HepG2 (cell line): ENCODE results near the gene MLH1. TPM values are rescaled to one million over a fixed set of nuclear protein-coding genes. Genes with fewer than 3 reads are reported as not detected.

Experiments used
- ATAC-seq: fragments of 200-7000 bp; cut with Tn5 transposase; 3 replicates; pipeline ENCODE4 v1.9.1; 2020; ENCODE audit warnings: mild to moderate bottlenecking, moderate library complexity
- BruUV-seq: library from RNA; stranded (reverse); fragments of 400-500 nt; replicated peaks from 2 replicates; lab custom pipeline; 2021; lab: Mats Ljungman, UMichigan
- CTCF ChIA-PET: fragments of 300-600 bp; formaldehyde crosslinking; extraction: SDS; loops from one replicate; lab custom pipeline; 2021; ENCODE audit warnings: low total read pairs, inconsistent platforms, low intra/inter-chr PET ratio; lab: Yijun Ruan, JAX
- POLR2A ChIA-PET: fragments of 350-600 bp; sonication (Branson Sonifier 250); formaldehyde crosslinking; loops from one replicate; lab custom pipeline; 2020; ENCODE audit warnings: antibody characterized with exemption, inconsistent platforms; lab: Yijun Ruan, JAX
- DNase-seq: peaks from one replicate; pipeline ENCODE4 v3.0.0-alpha.2; 2015; ENCODE audit warnings: low spot score
- FAIRE-seq: peaks from 3 replicates; lab custom pipeline; 2011; peaks lifted over from hg19 to GRCh38; lab: Jason Lieb, UNC
- H2AFZ ChIP-seq: one replicate; pipeline ENCODE4 v1.6.1; 2011; ENCODE audit warnings: low read length, inconsistent platforms
- H3K27ac ChIP-seq: fragments of 300-600 bp; 3 replicates; pipeline ENCODE4 v1.8.0; 2011; ENCODE audit warnings: mixed run types, mild to moderate bottlenecking, mixed read lengths, low read length, inconsistent platforms; ENCODE audit not compliant: insufficient read depth; ENCODE audit errors: extremely low read length
- H3K27me3 ChIP-seq, 2 experiments: fragments of 200-600 bp in 1 of 2; 2 replicates in 1 of 2; 3 replicates in 1 of 2; pipeline versions ENCODE4 v1.6.0 to v1.8.0; 2011; ENCODE audit warnings: low read length in 2 of 2, mild to moderate bottlenecking in 2 of 2, moderate library complexity in 2 of 2, inconsistent platforms in 1 of 2; ENCODE audit not compliant: insufficient read depth in 2 of 2, control insufficient read depth in 1 of 2
- H3K36me3 ChIP-seq, 2 experiments: fragments of 200-600 bp in 1 of 2; replicated peaks in 1 of 2; 2 replicates in 1 of 2; 3 replicates in 1 of 2; pipeline versions ENCODE4 v1.5.1 to v1.8.0; 2011; ENCODE audit warnings: low read length in 2 of 2, inconsistent platforms in 1 of 2; ENCODE audit not compliant: insufficient read depth in 2 of 2, control insufficient read depth in 1 of 2
- H3K4me1 ChIP-seq: 2 replicates; pipeline ENCODE4 v1.5.1; 2012; ENCODE audit warnings: low read length, inconsistent platforms; ENCODE audit not compliant: insufficient read depth
- H3K4me2 ChIP-seq: 2 replicates; pipeline ENCODE4 v1.6.0; 2011; ENCODE audit warnings: low read depth, low read length, inconsistent platforms
- H3K4me3 ChIP-seq, 3 experiments: fragments of 200-600 bp in 1 of 3; sonication (generic), shearing (Covaris generic) in 1 of 3; replicated peaks in 1 of 3; 2 replicates each; pipeline ENCODE4 v1.5.1; 2011 to 2016; ENCODE audit warnings: low read length in 3 of 3, inconsistent platforms in 2 of 3, low read depth in 2 of 3, mild to moderate bottlenecking in 2 of 3, control low read depth in 1 of 3, mixed read lengths in 1 of 3; ENCODE audit not compliant: insufficient read depth in 1 of 3
- H3K79me2 ChIP-seq: one replicate; pipeline ENCODE4 v1.6.1; 2011; ENCODE audit warnings: low read length, inconsistent platforms; ENCODE audit not compliant: insufficient read depth
- H3K9ac ChIP-seq: 2 replicates; pipeline ENCODE4 v1.6.0; 2011; ENCODE audit warnings: mild to moderate bottlenecking, low read depth, low read length, inconsistent platforms; ENCODE audit not compliant: insufficient read depth
- H3K9me3 ChIP-seq: 2 replicates; pipeline ENCODE4 v1.5.1; 2012; ENCODE audit warnings: mild to moderate bottlenecking, low read length
- H4K20me1 ChIP-seq: 2 replicates; pipeline ENCODE4 v1.6.0; 2011; ENCODE audit warnings: inconsistent platforms, mild to moderate bottlenecking, low read length, moderate library complexity; ENCODE audit not compliant: insufficient read depth
- AGO2 ChIP-seq: fragments of 200-400 bp; formaldehyde crosslinking; optimal IDR thresholded peaks from 2 replicates; pipeline ENCODE3; 2017; ENCODE audit warnings: mild to moderate bottlenecking, low read depth, low read length, moderate library complexity
- ATF7 ChIP-seq, 2 experiments: fragments of 450-650 bp in 1 of 2; sonication (generic) in 1 of 2; formaldehyde crosslinking in 1 of 2; IDR thresholded peaks; 2 replicates each; pipeline versions ENCODE4 v1.4.0 to v1.6.1; 2016 to 2020; ENCODE audit warnings: antibody characterized with exemption in 1 of 2, mild to moderate bottlenecking in 1 of 2, missing genetic modification reagents in 1 of 2
- BRF2 ChIP-seq: sonication (generic); formaldehyde crosslinking; IDR thresholded peaks from 2 replicates; pipeline ENCODE4 v1.8.1; 2022; ENCODE audit warnings: mild to moderate bottlenecking, missing genetic modification reagents
- CBFB ChIP-seq: sonication (generic); formaldehyde crosslinking; IDR thresholded peaks from 2 replicates; pipeline ENCODE4 v1.4.0; 2020; ENCODE audit warnings: missing genetic modification reagents
- DNMT1 ChIP-seq: sonication (generic); formaldehyde crosslinking; IDR thresholded peaks from 2 replicates; pipeline ENCODE4 v1.5.1; 2020; ENCODE audit warnings: mild to moderate bottlenecking, missing genetic modification reagents
- ELF4 ChIP-seq: sonication (generic); formaldehyde crosslinking; IDR thresholded peaks from 2 replicates; pipeline ENCODE4 v1.5.0; 2020; ENCODE audit warnings: missing genetic modification reagents, mild to moderate bottlenecking, moderate library complexity, borderline replicate concordance
- GATAD2A ChIP-seq: IDR thresholded peaks from 2 replicates; pipeline ENCODE4 v1.6.1; 2016
- PATZ1 ChIP-seq: sonication (generic); formaldehyde crosslinking; IDR thresholded peaks from 2 replicates; pipeline ENCODE4 v1.4.0; 2020; ENCODE audit warnings: missing genetic modification reagents
- RBM22 ChIP-seq: fragments of 200-400 bp; formaldehyde crosslinking; optimal IDR thresholded peaks from 2 replicates; pipeline ENCODE3; 2017; ENCODE audit warnings: mild to moderate bottlenecking, low read length, moderate library complexity
- TCF7L2 ChIP-seq: IDR thresholded peaks from 2 replicates; pipeline ENCODE4 v1.6.1; 2011; ENCODE audit warnings: mild to moderate bottlenecking, low read depth, low read length, moderate library complexity
- ZGPAT ChIP-seq: IDR thresholded peaks from 2 replicates; pipeline ENCODE4 v1.6.1; 2016; ENCODE audit warnings: mild to moderate bottlenecking
- ZMYM2 ChIP-seq: sonication (generic); formaldehyde crosslinking; IDR thresholded peaks from 2 replicates; pipeline ENCODE4 v1.8.0; 2022; ENCODE audit warnings: mild to moderate bottlenecking, missing genetic modification reagents
- ZNF180 ChIP-seq: sonication (generic); formaldehyde crosslinking; IDR thresholded peaks from 2 replicates; pipeline ENCODE4 v1.4.0; 2020; ENCODE audit warnings: low read depth, missing genetic modification reagents, borderline replicate concordance
- ZNF205 ChIP-seq: IDR thresholded peaks from 2 replicates; pipeline ENCODE4 v1.6.1; 2018; ENCODE audit warnings: missing biosample characterization, missing genetic modification reagents
- ZNF549 ChIP-seq: sonication (generic); formaldehyde crosslinking; IDR thresholded peaks from 2 replicates; pipeline ENCODE4 v1.5.0; 2020; ENCODE audit warnings: missing genetic modification reagents
- ZNF674 ChIP-seq: sonication (generic); formaldehyde crosslinking; IDR thresholded peaks from 2 replicates; pipeline ENCODE4 v1.5.0; 2020; ENCODE audit warnings: low read depth, mild to moderate bottlenecking, missing genetic modification reagents
- in situ Hi-C: cut with HindIII; loops from 2 replicates; pipeline ENCODE4 v1.10.0; 2017; ENCODE audit warnings: low pct_unique_long_range_greater_than_20kb; ENCODE audit not compliant: extremely low pct_ligation_motif_present
- intact Hi-C: fragments of 100-400 bp; cut with micrococcal nuclease; formaldehyde crosslinking; loops from one replicate; pipeline ENCODE4 v1.10.0; 2022; ENCODE audit not compliant: unreplicated experiment
- polyA plus RNA-seq, 8 experiments: library from polyadenylated mRNA; depleted of rRNA in 3 of 8; stranded (reverse) in 7 of 8; unstranded in 1 of 8; fragments of >200 nt; fragmentation: Illumina TruSeq in 4 of 8; extraction: Trizol in 4 of 8; gene quantifications; 2 replicates each; pipeline versions ENCODE4 v1.2.1 to v1.2.3, GENCODE V29; 2011 to 2016; ENCODE audit warnings: low read depth in 4 of 8, missing spikeins in 1 of 8, mixed read lengths in 1 of 8; ENCODE audit not compliant: insufficient read depth in 1 of 8
- total RNA-seq, 5 experiments: library from RNA; depleted of rRNA; stranded (reverse); fragments of >200 nt; fragmentation: Illumina TruSeq; extraction: Trizol; gene quantifications; 2 replicates each; pipeline ENCODE4 v1.2.3, GENCODE V29; 2016; ENCODE audit warnings: low read depth in 1 of 5

Gene MLH1
- total and polyA plus RNA-seq, 2 of the 13 experiments (the other 11 are each of a cell fraction or from before 2014, with no cell fraction given): 29.5 to 70.8 TPM

GRCh38 chr3:36964331-36964730 is 29.0 kb upstream of the MLH1 start (continued):
- no peak for TF ChIP-seq ZGPAT (CRISPR knock-in tag)

GRCh38 chr3:36964817-36965216 is 28.5 kb upstream of the MLH1 start:
- intact Hi-C loops: no loop called here
- in situ Hi-C loops: loop anchor here (25.0 kb wide), 1 partner anchor 228 kb away; no protein-coding TSS in a partner anchor

More at GRCh38 chr3:36964817-36965216, 28.5 kb upstream of the MLH1 start:
- Histone ChIP-seq H3K9me3 (no peaks in the 10 kb centered on the region), H3K27me3 (no peaks in the 10 kb centered on the region), H2AFZ (no peak overlapping the region), H3K4me1 (peaks cover 4% of the 10 kb centered on the region), H3K27ac (no peak overlapping the region), H3K36me3 (no peaks in the 10 kb centered on the region), H3K9ac (no peak overlapping the region), H3K4me3 (no peak overlapping the region), H3K79me2 (no peaks in the 10 kb centered on the region), H3K4me2 (no peak overlapping the region), H4K20me1 (no peaks in the 10 kb centered on the region)
- DNase-seq (no peak), FAIRE-seq (no peak), ATAC-seq (no peak)
- BruUV-seq: no TSS peak
- CTCF ChIA-PET: no interaction called here
- POLR2A ChIA-PET: no interaction called here
- TF ChIP-seq ZNF674 (no peak), DNMT1 (CRISPR knock-in tag) (no peak), CBFB (CRISPR knock-in tag) (no peak), AGO2 (no peak), PATZ1 (no peak), TCF7L2 (no peak), ZNF549 (CRISPR knock-in tag) (no peak), ZNF180 (CRISPR knock-in tag) (no peak), BRF2 (CRISPR knock-in tag) (no peak), ELF4 (CRISPR knock-in tag) (no peak), ATF7 (IDR thresholded peaks at IDR 0.05) (no peak), ATF7 (CRISPR knock-in tag; IDR thresholded peaks at IDR 0.05) (no peak), ZMYM2 (CRISPR knock-in tag) (no peak), GATAD2A (CRISPR knock-in tag) (no peak), ZNF205 (no peak), RBM22 (no peak)
